Testis (tissue), 3 donors: Measurements from ENCODE around the gene ERICH2. TPM values are rescaled to one million over a fixed set of nuclear protein-coding genes. Genes with fewer than 3 reads are reported as not detected.

Source experiments
- DNase-seq: peaks from one replicate; pipeline ENCODE4 v3.0.0-alpha.2; 2019
- H3K27ac ChIP-seq, 2 donors: fragments of 200-600 bp; sonication (generic); one replicate each; pipeline ENCODE4 v1.5.1; 2019
- H3K27me3 ChIP-seq: fragments of 200-600 bp; sonication (generic); one replicate; pipeline ENCODE4 v1.5.1; 2019
- H3K36me3 ChIP-seq: fragments of 200-600 bp; sonication (generic); one replicate; pipeline ENCODE4 v1.5.1; 2017; ENCODE audit warnings: low read depth; ENCODE audit errors: missing control alignments
- H3K4me1 ChIP-seq: fragments of 200-600 bp; sonication (generic); one replicate; pipeline ENCODE4 v1.5.1; 2019
- H3K4me3 ChIP-seq, 2 donors: fragments of 200-600 bp; sonication (generic); one replicate each; pipeline ENCODE4 v1.5.1; 2017 to 2019
- H3K9me3 ChIP-seq: fragments of 200-600 bp; sonication (generic); one replicate; pipeline ENCODE4 v1.5.1; 2017
- POLR2A ChIP-seq: fragments of 450-650 bp; IDR thresholded peaks from one replicate; pipeline ENCODE4 v1.6.1; 2017; ENCODE audit warnings: antibody characterized with exemption, mild to moderate bottlenecking, moderate library complexity
- WGBS, 2 donors: methylation state at CpG; one replicate each; pipeline ENCODE4 v1.1.5; 2018; 5-methylcytosine and 5-hydroxymethylcytosine counted together
- intact Hi-C: fragments of 100-400 bp; cut with DNase I; formaldehyde crosslinking; loops from one replicate; pipeline ENCODE4 v1.15.1; 2023; ENCODE audit warnings: low total_unique reads
- polyA plus RNA-seq: library from polyadenylated mRNA; stranded (reverse); fragments of 350-450 nt; fragmentation: Illumina TruSeq; extraction: RNeasy Lipid Tissue Mini Kit (QIAGEN cat#74804); gene quantifications from one replicate; pipeline ENCODE4 v1.2.3, GENCODE V29; 2014; ENCODE audit warnings: low read depth, low replicate concordance; ENCODE audit not compliant: insufficient read depth
- total RNA-seq, 2 donors: library from RNA; depleted of rRNA; stranded (reverse); fragments of >200 nt; gene quantifications; one replicate each; pipeline ENCODE4 v1.2.3, GENCODE V29; 2016
- TF ChIP-seq, protein P1 (sequence below), 3 experiments: fragments of 450-650 bp in 2 of 3; fragments of 200-600 bp in 1 of 3; sonication (generic) in 1 of 3; IDR thresholded peaks; one replicate each; pipeline ENCODE4 v1.5.1; 2016 to 2019; ENCODE audit warnings: antibody characterized with exemption in 3 of 3, mild to moderate bottlenecking in 2 of 3, moderate library complexity in 1 of 3

The ERICH2 gene
- total and polyA plus RNA-seq, 3 donors from 2014 or later = 36.5 to 126 (median 78.8) TPM

DNA sequence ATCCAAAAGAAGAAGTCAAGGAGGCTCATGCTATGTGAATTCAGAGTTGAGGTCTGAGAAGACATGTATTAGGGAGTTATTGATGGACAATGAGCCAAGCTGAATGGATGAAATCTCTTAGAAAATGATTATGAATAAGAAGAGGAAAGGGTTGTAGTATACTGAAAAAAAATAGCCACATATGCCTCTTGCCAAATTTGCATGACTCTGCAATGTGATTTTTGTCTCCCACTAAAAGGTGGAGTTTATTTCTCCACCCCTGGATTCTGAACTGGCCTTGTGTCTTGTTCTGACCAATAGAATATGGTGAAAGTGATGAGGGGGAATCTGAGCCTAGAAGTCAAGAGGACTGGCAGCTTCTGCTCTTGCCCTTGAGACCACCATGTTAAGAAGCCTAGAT is 8.6 kb upstream of the ERICH2 start:
- H3K36me3 ChIP-seq = no peaks in the 10 kb centered on the region
- H3K27ac ChIP-seq = no peak overlapping the region
- H3K4me3 ChIP-seq = no peak overlapping the region
- no peak for DNase-seq
- intact Hi-C loops = no loop called here
- no peaks in the 10 kb centered on the region for H3K9me3 ChIP-seq
- peaks cover 4% of the 10 kb centered on the region for H3K4me1 ChIP-seq
- no peak for TF ChIP-seq POLR2A
- TF ChIP-seq, protein P1, sequence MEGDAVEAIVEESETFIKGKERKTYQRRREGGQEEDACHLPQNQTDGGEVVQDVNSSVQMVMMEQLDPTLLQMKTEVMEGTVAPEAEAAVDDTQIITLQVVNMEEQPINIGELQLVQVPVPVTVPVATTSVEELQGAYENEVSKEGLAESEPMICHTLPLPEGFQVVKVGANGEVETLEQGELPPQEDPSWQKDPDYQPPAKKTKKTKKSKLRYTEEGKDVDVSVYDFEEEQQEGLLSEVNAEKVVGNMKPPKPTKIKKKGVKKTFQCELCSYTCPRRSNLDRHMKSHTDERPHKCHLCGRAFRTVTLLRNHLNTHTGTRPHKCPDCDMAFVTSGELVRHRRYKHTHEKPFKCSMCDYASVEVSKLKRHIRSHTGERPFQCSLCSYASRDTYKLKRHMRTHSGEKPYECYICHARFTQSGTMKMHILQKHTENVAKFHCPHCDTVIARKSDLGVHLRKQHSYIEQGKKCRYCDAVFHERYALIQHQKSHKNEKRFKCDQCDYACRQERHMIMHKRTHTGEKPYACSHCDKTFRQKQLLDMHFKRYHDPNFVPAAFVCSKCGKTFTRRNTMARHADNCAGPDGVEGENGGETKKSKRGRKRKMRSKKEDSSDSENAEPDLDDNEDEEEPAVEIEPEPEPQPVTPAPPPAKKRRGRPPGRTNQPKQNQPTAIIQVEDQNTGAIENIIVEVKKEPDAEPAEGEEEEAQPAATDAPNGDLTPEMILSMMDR (IDR thresholded peaks at IDR 0.05) = no peak
- no peaks in the 10 kb centered on the region for H3K27me3 ChIP-seq

- no peak for DNase-seq
- Histone ChIP-seq H3K9me3 (no peaks in the 10 kb centered on the region), H3K36me3 (no peaks in the 10 kb centered on the region), H3K27me3 (no peaks in the 10 kb centered on the region), H3K27ac (peak overlapping the region in 1 of 2 donors; percentile 62), H3K4me1 (peaks cover 4% of the 10 kb centered on the region), H3K4me3 (no peak overlapping the region)
- intact Hi-C loops = no loop called here
- TF ChIP-seq, protein P1 (IDR thresholded peaks at IDR 0.05) = no peak
- TF ChIP-seq POLR2A = no peak
- 67% methylated on average over 7 of the region's 7 CpGs for WGBS, 2 donors
Measured at GRCh38 chr2:170762760-170763159, 7.4 kb upstream of the ERICH2 start.

DNA sequence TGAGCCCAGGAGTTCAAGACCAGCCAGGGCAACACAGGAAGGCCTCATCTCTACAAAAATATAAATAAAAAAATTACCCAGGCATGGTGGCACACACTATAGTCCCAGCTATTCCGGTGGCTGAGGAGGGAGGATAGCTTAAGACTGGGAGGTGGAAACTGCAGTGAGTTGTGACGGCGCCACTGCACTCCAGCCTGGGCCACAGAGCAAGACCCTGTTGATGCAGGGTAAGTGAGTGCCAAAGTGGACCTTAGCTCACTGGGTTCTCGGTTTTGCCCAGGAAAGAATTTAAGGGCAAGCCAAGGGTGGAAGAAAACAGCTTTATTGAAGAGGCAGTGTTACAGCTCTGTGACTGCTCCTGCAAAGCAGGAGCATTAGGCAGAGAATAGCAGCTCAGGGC is 6.9 kb upstream of the ERICH2 start:
- TF ChIP-seq, protein P1 (IDR thresholded peaks at IDR 0.05) = no peak
- DNase-seq = no peak
- H3K4me3 ChIP-seq = no peak overlapping the region
- H3K4me1 ChIP-seq = peaks cover 4% of the 10 kb centered on the region
- WGBS, 2 donors = 75 to 85% methylated on average over 4 of the region's 4 CpGs
- H3K27me3 ChIP-seq = no peaks in the 10 kb centered on the region
- no peaks in the 10 kb centered on the region for H3K9me3 ChIP-seq
- no peaks in the 10 kb centered on the region for H3K36me3 ChIP-seq
- H3K27ac ChIP-seq = peak overlapping the region in 1 of 2 donors; percentile 62
- intact Hi-C loops = no loop called here

- intact Hi-C loops = no loop called here
- H3K36me3 ChIP-seq = no peaks in the 10 kb centered on the region
- 43 to 63% methylated on average over 2 of the region's 2 CpGs for WGBS, 2 donors
- no peaks in the 10 kb centered on the region for H3K27me3 ChIP-seq
- no peak overlapping the region for H3K4me3 ChIP-seq
- no peaks in the 10 kb centered on the region for H3K9me3 ChIP-seq
- no peak for TF ChIP-seq POLR2A
- TF ChIP-seq, protein P1 (IDR thresholded peaks at IDR 0.05) = no peak
- H3K27ac ChIP-seq = no peak overlapping the region
- H3K4me1 ChIP-seq = peaks cover 4% of the 10 kb centered on the region
- DNase-seq = no peak
Measured at GRCh38 chr2:170764880-170765261, 5.3 kb upstream of the ERICH2 start.

GRCh38 chr2:170766693-170767092 is 3.5 kb upstream of the ERICH2 start:
- no peaks in the 10 kb centered on the region for H3K36me3 ChIP-seq
- 39 to 44% methylated on average over 4 of the region's 4 CpGs for WGBS, 2 donors
- no peak overlapping the region for H3K4me3 ChIP-seq
- TF ChIP-seq, protein P1 (IDR thresholded peaks at IDR 0.05) = no peak
- no peak for TF ChIP-seq POLR2A
- H3K27ac ChIP-seq = no peak overlapping the region
- peaks cover 9% of the 10 kb centered on the region for H3K4me1 ChIP-seq
- intact Hi-C loops = no loop called here
- no peaks in the 10 kb centered on the region for H3K9me3 ChIP-seq
- H3K27me3 ChIP-seq = no peaks in the 10 kb centered on the region
- no peak for DNase-seq
